H9 (cell line): ENCODE measurements around the gene INSL3. TPM values are rescaled to one million over a fixed set of nuclear protein-coding genes. Genes with fewer than 3 reads are reported as not detected.

Experiments
- DNase-seq: peaks from one replicate; pipeline ENCODE4 v3.0.0-alpha.2; 2017
- H2AFZ ChIP-seq: one replicate; pipeline ENCODE4 v1.6.1; 2013; ENCODE audit warnings: mild to moderate bottlenecking, low read length, control low read depth, moderate library complexity
- H2AK5ac ChIP-seq: 2 replicates; pipeline ENCODE4 v1.6.1; 2013; ENCODE audit warnings: low read length, control low read depth, mixed read lengths; ENCODE audit not compliant: insufficient read length
- H2BK120ac ChIP-seq: one replicate; pipeline ENCODE4 v1.6.1; 2013; ENCODE audit warnings: low read depth, mild to moderate bottlenecking, low read length, control low read depth, inconsistent platforms; ENCODE audit not compliant: poor library complexity, severe bottlenecking
- H2BK12ac ChIP-seq: 2 replicates; pipeline ENCODE4 v1.6.1; 2013; ENCODE audit warnings: low read length, control low read depth, mixed read lengths, low read depth; ENCODE audit not compliant: insufficient read length
- H2BK15ac ChIP-seq: 2 replicates; pipeline ENCODE4 v1.6.1; 2013; ENCODE audit warnings: low read depth, low read length, control low read depth
- H2BK20ac ChIP-seq: one replicate; pipeline ENCODE4 v1.6.1; 2013; ENCODE audit warnings: low read depth, mild to moderate bottlenecking, low read length, control low read depth, inconsistent platforms; ENCODE audit not compliant: poor library complexity, severe bottlenecking
- H2BK5ac ChIP-seq: 2 replicates; pipeline ENCODE4 v1.6.1; 2013; ENCODE audit warnings: low read length, control low read depth, mixed read lengths; ENCODE audit not compliant: insufficient read length
- H3K14ac ChIP-seq: 2 replicates; pipeline ENCODE4 v1.6.1; 2013; ENCODE audit warnings: low read length, control low read depth; ENCODE audit not compliant: insufficient read depth
- H3K18ac ChIP-seq: 2 replicates; pipeline ENCODE4 v1.6.1; 2013; ENCODE audit warnings: low read depth, mild to moderate bottlenecking, mixed read lengths, low read length, control low read depth; ENCODE audit not compliant: insufficient read length
- H3K23ac ChIP-seq: 2 replicates; pipeline ENCODE4 v1.6.1; 2013; ENCODE audit warnings: low read length, control low read depth, mixed read lengths, low read depth; ENCODE audit not compliant: insufficient read length
- H3K23me2 ChIP-seq: 2 replicates; pipeline ENCODE4 v1.6.1; 2013; ENCODE audit warnings: low read depth, mild to moderate bottlenecking, mixed read lengths, low read length, control low read depth; ENCODE audit not compliant: insufficient read length, poor library complexity, severe bottlenecking
- H3K27ac ChIP-seq: 2 replicates; pipeline ENCODE4 v1.5.1; 2013; ENCODE audit warnings: low read length, control low read depth, mixed read lengths, low read depth; ENCODE audit not compliant: insufficient read length
- H3K27me3 ChIP-seq: 2 replicates; pipeline ENCODE4 v1.6.1; 2013; ENCODE audit warnings: low read length, control low read depth, inconsistent platforms; ENCODE audit not compliant: insufficient read depth
- H3K4ac ChIP-seq: 2 replicates; pipeline ENCODE4 v1.6.1; 2013; ENCODE audit warnings: low read depth, mild to moderate bottlenecking, control low read depth, inconsistent platforms, low read length, moderate library complexity
- H3K4me1 ChIP-seq: 2 replicates; pipeline ENCODE4 v1.6.1; 2013; ENCODE audit warnings: low read length, control low read depth, inconsistent platforms; ENCODE audit not compliant: insufficient read depth
- H3K4me2 ChIP-seq: 2 replicates; pipeline ENCODE4 v1.6.1; 2013; ENCODE audit warnings: low read length, control low read depth, mixed read lengths; ENCODE audit not compliant: insufficient read length, insufficient read depth
- H3K56ac ChIP-seq: 2 replicates; pipeline ENCODE4 v1.6.1; 2013; ENCODE audit warnings: low read depth, mild to moderate bottlenecking, mixed read lengths, low read length, control low read depth; ENCODE audit not compliant: insufficient read length
- H3K79me1 ChIP-seq: 2 replicates; pipeline ENCODE4 v1.6.1; 2013; ENCODE audit warnings: low read depth, mild to moderate bottlenecking, moderate library complexity, low read length, control low read depth, inconsistent platforms; ENCODE audit not compliant: insufficient read depth, poor library complexity, severe bottlenecking
- H3K79me2 ChIP-seq: 2 replicates; pipeline ENCODE4 v1.6.1; 2013; ENCODE audit warnings: low read length, control low read depth, inconsistent platforms; ENCODE audit not compliant: insufficient read depth
- H3K9ac ChIP-seq: 2 replicates; pipeline ENCODE4 v1.6.1; 2013; ENCODE audit warnings: low read length, control low read depth, mixed read lengths; ENCODE audit not compliant: insufficient read length; ENCODE audit errors: extremely low read depth
- H3K9me3 ChIP-seq: one replicate; pipeline ENCODE4 v1.6.1; 2013; ENCODE audit warnings: low read depth, low read length, inconsistent platforms; ENCODE audit not compliant: control insufficient read depth
- H3T11ph ChIP-seq: one replicate; pipeline ENCODE4 v1.6.1; 2013; ENCODE audit warnings: mild to moderate bottlenecking, low read length, control low read depth, inconsistent platforms
- H4K20me1 ChIP-seq: one replicate; pipeline ENCODE4 v1.6.1; 2013; ENCODE audit not compliant: control insufficient read depth, insufficient read length, insufficient read depth
- H4K5ac ChIP-seq: 2 replicates; pipeline ENCODE4 v1.6.1; 2013; ENCODE audit warnings: low read depth, mild to moderate bottlenecking, mixed read lengths, low read length, control low read depth; ENCODE audit not compliant: insufficient read length
- H4K8ac ChIP-seq: replicated peaks from 2 replicates; pipeline ENCODE4 v1.6.1; 2013; ENCODE audit warnings: low read length, control low read depth, mixed read lengths, low read depth; ENCODE audit not compliant: insufficient read length
- H4K91ac ChIP-seq: 2 replicates; pipeline ENCODE4 v1.6.1; 2013; ENCODE audit warnings: low read depth, mild to moderate bottlenecking, moderate library complexity, mixed read lengths, low read length, control low read depth; ENCODE audit not compliant: insufficient read length
- H3K27ac Mint-ChIP-seq, 3 experiments: 2 replicates in 2 of 3; 3 replicates in 1 of 3; pipeline ENCODE4 v1.8.0; 2020 to 2021; ENCODE audit warnings: mixed read lengths in 3 of 3, mild to moderate bottlenecking in 1 of 3, moderate library complexity in 1 of 3
- H3K27me3 Mint-ChIP-seq: 2 replicates; pipeline ENCODE4 v1.8.0; 2021; ENCODE audit warnings: low read depth, mild to moderate bottlenecking, moderate library complexity, mixed read lengths
- H3K36me3 Mint-ChIP-seq, 3 experiments: 2 replicates in 2 of 3; 3 replicates in 1 of 3; pipeline ENCODE4 v1.8.0; 2020 to 2021; ENCODE audit warnings: low read depth in 3 of 3, mixed read lengths in 3 of 3; ENCODE audit not compliant: insufficient read depth in 1 of 3
- H3K4me1 Mint-ChIP-seq, 2 experiments: 2 replicates each; pipeline ENCODE4 v1.8.0; 2020; ENCODE audit warnings: mixed read lengths in 2 of 2
- H3K4me3 Mint-ChIP-seq, 2 experiments: 2 replicates in 1 of 2; 3 replicates in 1 of 2; pipeline ENCODE4 v1.8.0; 2020 to 2021; ENCODE audit warnings: mild to moderate bottlenecking in 2 of 2, mixed read lengths in 2 of 2, moderate library complexity in 1 of 2
- H3K9me3 Mint-ChIP-seq, 2 experiments: 2 replicates in 1 of 2; 3 replicates in 1 of 2; pipeline ENCODE4 v1.8.0; 2020; ENCODE audit warnings: mild to moderate bottlenecking in 2 of 2, mixed read lengths in 2 of 2, moderate library complexity in 1 of 2
- WGBS: extraction: QIAGEN DNeasy Blood & Tissue Kit; methylation state at CpG from one replicate; pipeline ENCODE4 v1.1.7; 2013; ENCODE audit warnings: missing lambda C conversion rate, low lambda C conversion rate, mixed read lengths; ENCODE audit not compliant: insufficient read length; ENCODE audit errors: extremely low coverage; 5-methylcytosine and 5-hydroxymethylcytosine counted together
- total RNA-seq: library from RNA; stranded (reverse); gene quantifications from 2 replicates; pipeline ENCODE4 v1.2.1, GENCODE V29; 2021
- TF ChIP-seq, protein P1 (sequence below): fragments of 200-600 bp; sonication (generic); conservative IDR thresholded peaks from 3 replicates; pipeline ENCODE4 v1.8.0; 2021; ENCODE audit warnings: antibody characterized with exemption, mild to moderate bottlenecking

Gene INSL3
- total RNA-seq, 1 experiment from 2014 or later, result 0.63 TPM

DNA sequence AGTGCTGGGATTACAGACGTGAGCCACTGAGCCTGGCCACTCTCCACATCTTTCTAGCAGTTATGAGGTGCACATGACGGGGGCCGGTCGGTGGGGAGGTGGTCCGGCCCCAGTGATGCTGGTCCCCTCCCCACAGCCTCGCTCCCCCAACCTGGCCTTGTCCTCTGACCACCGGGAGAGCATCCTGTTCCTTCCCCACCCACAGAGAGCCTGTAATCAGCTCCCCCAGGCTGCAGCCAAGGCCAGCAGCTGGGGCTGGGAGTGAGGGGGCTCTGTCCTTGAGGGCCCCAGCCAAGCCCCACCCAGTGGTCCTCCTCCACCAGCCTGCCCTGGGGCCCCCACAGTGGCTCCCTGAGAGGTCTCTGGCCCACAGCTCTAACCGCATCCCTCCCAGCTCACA, 3.0 kb upstream of the INSL3 start:
- WGBS, result no CpG with 5 or more reads among the region's 8 CpGs
- H3K56ac ChIP-seq, result no peak overlapping the region

More for the DNA sequence above, 3.0 kb upstream of the INSL3 start:
- Mint-ChIP-seq H3K36me3 (no peaks in the 10 kb centered on the region; a peak in 1 of 7 replicates), H3K4me1 (peaks cover 0 to 10% of the 10 kb centered on the region in 2 experiments; a peak in 2 of 4 replicates), H3K27ac (peak overlapping the region in 1 of 3 experiments; percentile 10; a peak in 1 of 7 replicates), H3K9me3 (no peaks in the 10 kb centered on the region), H3K4me3 (no peak overlapping the region), H3K27me3 (no peaks in the 10 kb centered on the region)
- no peak overlapping the region for H4K8ac ChIP-seq
- H3K23ac ChIP-seq, result no peak overlapping the region
- no peak overlapping the region for H2BK120ac ChIP-seq
- H3K79me2 ChIP-seq, result no peaks in the 10 kb centered on the region
- H3K4me1 ChIP-seq, result no peaks in the 10 kb centered on the region; the same call in 1 of the 2 replicates
- no peaks in the 10 kb centered on the region for H4K20me1 ChIP-seq
- no peak overlapping the region for H2AK5ac ChIP-seq
- no peak overlapping the region for H3K9ac ChIP-seq
- H3K14ac ChIP-seq, result no peak overlapping the region
- H4K91ac ChIP-seq, result no peak overlapping the region
- no peak overlapping the region for H2AFZ ChIP-seq
- no peak overlapping the region for H3K27ac ChIP-seq
- no peak overlapping the region for H2BK5ac ChIP-seq
- no peaks in the 10 kb centered on the region for H3K79me1 ChIP-seq
- DNase-seq, result no peak
- H4K5ac ChIP-seq, result no peak overlapping the region
- H2BK12ac ChIP-seq, result no peak overlapping the region
- no peaks in the 10 kb centered on the region for H3K9me3 ChIP-seq
- H3K27me3 ChIP-seq, result no peaks in the 10 kb centered on the region
- H2BK15ac ChIP-seq, result no peak overlapping the region
- no peak overlapping the region for H3K4me2 ChIP-seq
- TF ChIP-seq, protein P1, sequence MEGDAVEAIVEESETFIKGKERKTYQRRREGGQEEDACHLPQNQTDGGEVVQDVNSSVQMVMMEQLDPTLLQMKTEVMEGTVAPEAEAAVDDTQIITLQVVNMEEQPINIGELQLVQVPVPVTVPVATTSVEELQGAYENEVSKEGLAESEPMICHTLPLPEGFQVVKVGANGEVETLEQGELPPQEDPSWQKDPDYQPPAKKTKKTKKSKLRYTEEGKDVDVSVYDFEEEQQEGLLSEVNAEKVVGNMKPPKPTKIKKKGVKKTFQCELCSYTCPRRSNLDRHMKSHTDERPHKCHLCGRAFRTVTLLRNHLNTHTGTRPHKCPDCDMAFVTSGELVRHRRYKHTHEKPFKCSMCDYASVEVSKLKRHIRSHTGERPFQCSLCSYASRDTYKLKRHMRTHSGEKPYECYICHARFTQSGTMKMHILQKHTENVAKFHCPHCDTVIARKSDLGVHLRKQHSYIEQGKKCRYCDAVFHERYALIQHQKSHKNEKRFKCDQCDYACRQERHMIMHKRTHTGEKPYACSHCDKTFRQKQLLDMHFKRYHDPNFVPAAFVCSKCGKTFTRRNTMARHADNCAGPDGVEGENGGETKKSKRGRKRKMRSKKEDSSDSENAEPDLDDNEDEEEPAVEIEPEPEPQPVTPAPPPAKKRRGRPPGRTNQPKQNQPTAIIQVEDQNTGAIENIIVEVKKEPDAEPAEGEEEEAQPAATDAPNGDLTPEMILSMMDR, result no peak
- no peak overlapping the region for H2BK20ac ChIP-seq
- H3K23me2 ChIP-seq, result no peaks in the 10 kb centered on the region
- H3K4ac ChIP-seq, result no peak overlapping the region
- no peak overlapping the region for H3K18ac ChIP-seq
- no peak overlapping the region for H3T11ph ChIP-seq
